HT-29 (cell line): ENCODE measurements around the gene MAP4K1. TPM values are rescaled to one million over a fixed set of nuclear protein-coding genes. Genes with fewer than 3 reads are reported as not detected.

ENCODE experiments used
- DNase-seq: peaks from one replicate; pipeline ENCODE4 v3.0.0-alpha.2; 2015; ENCODE audit warnings: low spot score
- total RNA-seq: library from RNA; depleted of rRNA; stranded (reverse); fragments of >200 nt; shearing (Covaris generic); gene quantifications from 2 replicates; pipeline ENCODE4 v1.2.3, GENCODE V29; 2014; rRNA removed

The MAP4K1 gene
- total RNA-seq, 1 experiment from 2014 or later, result 0.36 TPM

- DNase-seq, result no peak
These were observed 70.3 kb downstream of the MAP4K1 start for GRCh38 chr19:38547421-38547820.

GRCh38 chr19:38545596-38545995 is 72.2 kb downstream of the MAP4K1 start:
- no peak for DNase-seq

- no peak for DNase-seq
These were observed 73.0 kb downstream of the MAP4K1 start for GRCh38 chr19:38544569-38545315.

- peak; percentile 91 for DNase-seq
These were observed 73.8 kb downstream of the MAP4K1 start for GRCh38 chr19:38543807-38544568.

GRCh38 chr19:38543286-38543806 is 74.4 kb downstream of the MAP4K1 start:
- no peak for DNase-seq

- no peak for DNase-seq
These were observed 75.7 kb downstream of the MAP4K1 start for GRCh38 chr19:38542040-38542439.

GRCh38 chr19:38539751-38540150 is 78.0 kb downstream of the MAP4K1 start:
- no peak for DNase-seq

GRCh38 chr19:38538793-38539528 is 78.8 kb downstream of the MAP4K1 start:
- DNase-seq, result peak; percentile 56

GRCh38 chr19:38538386-38538785 is 79.4 kb downstream of the MAP4K1 start:
- no peak for DNase-seq

Other genes with a start within 250 kb of the MAP4K1 start
- gene PSMD8, start 243.4 kb downstream of the MAP4K1 start, total RNA-seq, result 627 and 640 TPM in 2 replicates
- 0.26 and 0.41 TPM in 2 replicates for gene GGN, start 229.9 kb downstream of the MAP4K1 start, total RNA-seq
- gene SPRED3, start 229.3 kb downstream of the MAP4K1 start, total RNA-seq, result 0.13 and 3.2 TPM in 2 replicates
- gene FAM98C, start 214.9 kb downstream of the MAP4K1 start, total RNA-seq, result 46.6 and 49.5 TPM in 2 replicates
- gene RASGRP4, start 191.7 kb downstream of the MAP4K1 start, total RNA-seq, result not detected in 2 replicates
- 0.94 TPM in 1 of 2 replicates, not detected in the other for gene RYR1, start 184.3 kb downstream of the MAP4K1 start, total RNA-seq
- 724 and 815 TPM in 2 replicates for gene EIF3K, start 1.2 kb upstream of the MAP4K1 start, total RNA-seq
- 1,009 and 1,083 TPM in 2 replicates for gene ACTN4, start 29.7 kb upstream of the MAP4K1 start, total RNA-seq
- 50.6 and 53.9 TPM in 2 replicates for gene CAPN12, start 126.5 kb upstream of the MAP4K1 start, total RNA-seq
- 1.5 TPM in 1 of 2 replicates, not detected in the other for gene LGALS7, start 155.6 kb upstream of the MAP4K1 start, total RNA-seq
- 6.0 TPM in 1 of 2 replicates, not detected in the other for gene LGALS7B, start 171.2 kb upstream of the MAP4K1 start, total RNA-seq
- 959 and 1,005 TPM in 2 replicates for gene LGALS4, start 195.0 kb upstream of the MAP4K1 start, total RNA-seq
- gene ECH1, start 213.8 kb upstream of the MAP4K1 start, total RNA-seq, result 252 and 285 TPM in 2 replicates
- gene HNRNPL, start 232.0 kb upstream of the MAP4K1 start, total RNA-seq, result 389 and 434 TPM in 2 replicates